ENCODE results near the gene AVPI1.
"Not testable (repeated sequence)": the region's sequence is repeated elsewhere in the genome, so short reads cannot be mapped to it uniquely, and the experiment has no call there.

AVPI1 gene

GRCh38 chr10:97711640-97712572 lies 24.9 kb upstream of the AVPI1 start:
- peaks cover 21% of the 10 kb centered on the region for H3K4me1 ChIP-seq (ENCODE audit: insufficient read depth, low read length)
- no peaks in the 10 kb centered on the region for H3K9me3 ChIP-seq (ENCODE audit: insufficient read depth, low read depth, low read length)
- no peak overlapping the region for H3K27ac ChIP-seq (ENCODE audit: low read depth, low read length)
- no peak overlapping the region for H3K9ac ChIP-seq (ENCODE audit: low read depth, low read length)
- peaks cover 6% of the 10 kb centered on the region; the same call in 1 of the 2 replicates for H3K36me3 ChIP-seq (ENCODE audit: insufficient read depth, low read length)
- H3K4me3 ChIP-seq (ENCODE audit: low read length) = no peak overlapping the region
- H3K27me3 ChIP-seq (ENCODE audit: insufficient read depth, low read length) = no peaks in the 10 kb centered on the region
- 94% methylated on average over 9 of the region's 9 CpGs for WGBS

- H3K4me1 ChIP-seq (ENCODE audit: insufficient read depth, low read length) = peaks cover 5% of the 10 kb centered on the region; the same call in 1 of the 2 replicates
These were observed 22.2 kb upstream of the AVPI1 start for GRCh38 chr10:97708976-97709946.

GRCh38 chr10:97708167-97708566 lies 21.1 kb upstream of the AVPI1 start:
- peaks cover 5% of the 10 kb centered on the region; the same call in 1 of the 2 replicates for H3K4me1 ChIP-seq (ENCODE audit: insufficient read depth, low read length)
- H3K27me3 ChIP-seq (ENCODE audit: insufficient read depth, low read length) = no peaks in the 10 kb centered on the region
- no peak overlapping the region for H3K27ac ChIP-seq (ENCODE audit: low read depth, low read length)
- no peak overlapping the region for H3K4me3 ChIP-seq (ENCODE audit: low read length)
- no peaks in the 10 kb centered on the region for H3K9me3 ChIP-seq (ENCODE audit: insufficient read depth, low read depth, low read length)
- H3K36me3 ChIP-seq (ENCODE audit: insufficient read depth, low read length) = no peaks in the 10 kb centered on the region
- WGBS = 92% methylated on average over 2 of the region's 2 CpGs
- H3K9ac ChIP-seq (ENCODE audit: low read depth, low read length) = no peak overlapping the region

More at GRCh38 chr10:97708976-97709946, 22.2 kb upstream of the AVPI1 start:
- H3K9ac ChIP-seq (ENCODE audit: low read depth, low read length) = no peak overlapping the region
- no peaks in the 10 kb centered on the region for H3K27me3 ChIP-seq (ENCODE audit: insufficient read depth, low read length)
- H3K4me3 ChIP-seq (ENCODE audit: low read length) = no peak overlapping the region
- WGBS = 48% methylated on average over 18 of the region's 18 CpGs
- no peaks in the 10 kb centered on the region for H3K9me3 ChIP-seq (ENCODE audit: insufficient read depth, low read depth, low read length)
- H3K36me3 ChIP-seq (ENCODE audit: insufficient read depth, low read length) = no peaks in the 10 kb centered on the region
- H3K27ac ChIP-seq (ENCODE audit: low read depth, low read length) = no peak overlapping the region

- no peaks in the 10 kb centered on the region for H3K27me3 ChIP-seq (ENCODE audit: insufficient read depth, low read length)
- no peak overlapping the region for H3K4me3 ChIP-seq (ENCODE audit: low read length)
- H3K9ac ChIP-seq (ENCODE audit: low read depth, low read length) = no peak overlapping the region
- no peak overlapping the region for H3K27ac ChIP-seq (ENCODE audit: low read depth, low read length)
- no peaks in the 10 kb centered on the region for H3K9me3 ChIP-seq (ENCODE audit: insufficient read depth, low read depth, low read length)
- 92% methylated on average over 11 of the region's 11 CpGs for WGBS
- no peaks in the 10 kb centered on the region for H3K36me3 ChIP-seq (ENCODE audit: insufficient read depth, low read length)
- no peaks in the 10 kb centered on the region for H3K4me1 ChIP-seq (ENCODE audit: insufficient read depth, low read length)
These were observed 20.3 kb upstream of the AVPI1 start for GRCh38 chr10:97707134-97707861.

- Histone ChIP-seq H3K4me1 (ENCODE audit: insufficient read depth, low read length) (no peaks in the 10 kb centered on the region), H3K9me3 (ENCODE audit: insufficient read depth, low read depth, low read length) (no peaks in the 10 kb centered on the region), H3K9ac (ENCODE audit: low read depth, low read length) (no peak overlapping the region), H3K36me3 (ENCODE audit: insufficient read depth, low read length) (no peaks in the 10 kb centered on the region), H3K27ac (ENCODE audit: low read depth, low read length) (no peak overlapping the region), H3K27me3 (ENCODE audit: insufficient read depth, low read length) (no peaks in the 10 kb centered on the region), H3K4me3 (ENCODE audit: low read length) (no peak overlapping the region)
- 90% methylated on average over 3 of the region's 3 CpGs for WGBS
These were observed 18.1 kb upstream of the AVPI1 start for GRCh38 chr10:97705006-97705670.

- WGBS = 65% methylated on average over 1 of the region's 1 CpG
These were observed 17.3 kb upstream of the AVPI1 start for GRCh38 chr10:97704341-97704740.

GRCh38 chr10:97703398-97704067 lies 16.5 kb upstream of the AVPI1 start:
- Histone ChIP-seq H3K36me3 (ENCODE audit: insufficient read depth, low read length) (no peaks in the 10 kb centered on the region), H3K4me3 (ENCODE audit: low read length) (no peak overlapping the region), H3K9me3 (ENCODE audit: insufficient read depth, low read depth, low read length) (no peaks in the 10 kb centered on the region), H3K27me3 (ENCODE audit: insufficient read depth, low read length) (no peaks in the 10 kb centered on the region), H3K27ac (ENCODE audit: low read depth, low read length) (no peak overlapping the region), H3K9ac (ENCODE audit: low read depth, low read length) (no peak overlapping the region), H3K4me1 (ENCODE audit: insufficient read depth, low read length) (no peaks in the 10 kb centered on the region)
- WGBS = 85% methylated on average over 7 of the region's 7 CpGs

More at GRCh38 chr10:97704341-97704740, 17.3 kb upstream of the AVPI1 start:
- H3K9ac ChIP-seq (ENCODE audit: low read depth, low read length) = no peak overlapping the region
- no peaks in the 10 kb centered on the region for H3K4me1 ChIP-seq (ENCODE audit: insufficient read depth, low read length)
- H3K27me3 ChIP-seq (ENCODE audit: insufficient read depth, low read length) = no peaks in the 10 kb centered on the region
- no peak overlapping the region for H3K27ac ChIP-seq (ENCODE audit: low read depth, low read length)
- no peaks in the 10 kb centered on the region for H3K9me3 ChIP-seq (ENCODE audit: insufficient read depth, low read depth, low read length)
- H3K36me3 ChIP-seq (ENCODE audit: insufficient read depth, low read length) = no peaks in the 10 kb centered on the region
- H3K4me3 ChIP-seq (ENCODE audit: low read length) = no peak overlapping the region

- no peaks in the 10 kb centered on the region for H3K27me3 ChIP-seq (ENCODE audit: insufficient read depth, low read length)
- no peaks in the 10 kb centered on the region for H3K4me1 ChIP-seq (ENCODE audit: insufficient read depth, low read length)
- H3K9ac ChIP-seq (ENCODE audit: low read depth, low read length) = no peak overlapping the region
- WGBS = 62% methylated on average over 12 of the region's 12 CpGs
- no peaks in the 10 kb centered on the region for H3K36me3 ChIP-seq (ENCODE audit: insufficient read depth, low read length)
- no peak overlapping the region for H3K4me3 ChIP-seq (ENCODE audit: low read length)
- no peak overlapping the region for H3K27ac ChIP-seq (ENCODE audit: low read depth, low read length)
- no peaks in the 10 kb centered on the region for H3K9me3 ChIP-seq (ENCODE audit: insufficient read depth, low read depth, low read length)
These were observed 14.5 kb upstream of the AVPI1 start for GRCh38 chr10:97701438-97702069.

GRCh38 chr10:97698072-97698655 lies 11.1 kb upstream of the AVPI1 start:
- H3K9me3 ChIP-seq (ENCODE audit: insufficient read depth, low read depth, low read length); H3K4me3 ChIP-seq (ENCODE audit: low read length); H3K9ac ChIP-seq (ENCODE audit: low read depth, low read length); H3K27ac ChIP-seq (ENCODE audit: low read depth, low read length); H3K36me3 ChIP-seq (ENCODE audit: insufficient read depth, low read length); H3K4me1 ChIP-seq (ENCODE audit: insufficient read depth, low read length); H3K27me3 ChIP-seq (ENCODE audit: insufficient read depth, low read length): not testable (repeated sequence)
- WGBS = 94% methylated on average over 11 of the region's 11 CpGs
